ENCODE results near the gene JARID2. TPM values are rescaled to one million over a fixed set of nuclear protein-coding genes. Genes with fewer than 3 reads are reported as not detected.

Gene JARID2
- total and polyA plus RNA-seq, 2 of the 8 experiments (the other 6 are each of a cell fraction or from before 2014, with no cell fraction given): 60.1 to 239 TPM

DNA sequence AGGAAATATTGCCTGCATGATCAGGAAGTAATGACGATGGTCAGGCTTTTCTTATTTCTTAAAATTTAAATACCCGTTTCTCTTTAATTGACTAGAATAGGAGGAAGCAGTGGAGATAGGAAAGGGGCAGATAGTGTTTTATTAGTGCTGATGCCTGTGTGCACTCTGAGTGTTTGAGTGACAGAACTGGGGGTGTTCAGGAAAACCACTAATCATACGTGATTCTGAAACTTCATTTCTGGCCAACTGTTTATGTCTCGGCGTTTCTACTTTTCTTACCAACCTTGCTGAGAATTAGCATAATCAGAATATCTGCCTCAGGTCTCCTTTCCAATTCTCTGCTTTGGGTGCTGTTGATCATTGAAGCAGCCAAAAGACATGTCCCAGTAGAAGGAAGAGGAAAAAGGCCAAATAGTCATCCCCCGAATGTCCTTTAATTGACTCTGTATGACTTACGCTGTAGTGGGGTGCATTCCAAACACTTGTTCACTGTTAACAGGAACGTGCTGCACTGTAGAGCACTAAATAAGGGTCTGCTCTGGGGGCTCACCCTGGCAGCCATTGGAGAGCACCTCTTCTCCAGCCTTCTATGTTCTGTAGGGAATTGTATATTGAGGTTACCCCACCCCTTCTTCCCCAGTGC lies 152.9 kb downstream of the JARID2 start (continued):
- TF ChIP-seq JUN (IDR thresholded peaks at IDR 0.05; ENCODE audit: low read depth, low read length) (no peak), TEAD4 (IDR thresholded peaks at IDR 0.05; ENCODE audit: low read depth, low read length) (no peak), SIRT6 (IDR thresholded peaks at IDR 0.05; ENCODE audit: low read length) (no peak), CBX5 (IDR thresholded peaks at IDR 0.05; ENCODE audit: low read depth, low read length) (no peak), NRF1 (IDR thresholded peaks at IDR 0.05; ENCODE audit: low read depth, low read length) (no peak), SP2 (IDR thresholded peaks at IDR 0.05; ENCODE audit: low read length) (no peak), CHD1 (IDR thresholded peaks at IDR 0.05; ENCODE audit: low read depth, low read length) (no peak)
